Globus pallidus (tissue), 1 donor: Measurements from ENCODE around the gene TFEC.
"Not testable (repeated sequence)": the region's sequence is repeated elsewhere in the genome, so short reads cannot be mapped to it uniquely, and the experiment has no call there.

Experiments used
- DNase-seq: peaks from one replicate; pipeline ENCODE4 v3.0.0-alpha.2; 2015; ENCODE audit warnings: low spot score

Gene TFEC

GRCh38 chr7:115929736-115930135 lies 100.8 kb downstream of the TFEC start:
- not testable (repeated sequence) for DNase-seq

- peak; percentile 49 for DNase-seq
Observed at GRCh38 chr7:115924411-115924810, 106.2 kb downstream of the TFEC start.

- DNase-seq: no peak
Observed at GRCh38 chr7:115920367-115920766, 110.2 kb downstream of the TFEC start.

GRCh38 chr7:115914951-115915350 lies 115.6 kb downstream of the TFEC start:
- no peak for DNase-seq

- DNase-seq: no peak
Observed at GRCh38 chr7:115911465-115911864, 119.1 kb downstream of the TFEC start.

- DNase-seq: peak; percentile 49
Observed at GRCh38 chr7:115910541-115911164, 119.9 kb downstream of the TFEC start.

- no peak for DNase-seq
Observed at GRCh38 chr7:115906731-115907130, 123.8 kb downstream of the TFEC start.

- DNase-seq: no peak
Observed at GRCh38 chr7:115889669-115889984, 140.9 kb downstream of the TFEC start.

- DNase-seq: no peak
Observed at GRCh38 chr7:115888981-115889668, 141.4 kb downstream of the TFEC start.

- no peak for DNase-seq
Observed at GRCh38 chr7:115885550-115885949, 145.0 kb downstream of the TFEC start.
